Natural killer cell (primary cell): ENCODE results near the gene SDC4. TPM values are rescaled to one million over a fixed set of nuclear protein-coding genes. Genes with fewer than 3 reads are reported as not detected.

Experiments
- ATAC-seq, 3 donors: fragments of 150-1000 bp in 2 of 3; fragments of 200-7000 bp in 1 of 3; cut with Tn5 transposase; 1 replicate in 1 of 3; 2 replicates in 2 of 3; pipeline ENCODE4 v1.10.0; 2021; ENCODE audit warnings: mild to moderate bottlenecking in 2 of 3, moderate library complexity in 2 of 3
- DNase-seq, 2 donors: peaks; one replicate each; pipeline versions ENCODE4 v3.0.0 to v3.0.0-alpha.2; 2013 to 2021; ENCODE audit warnings: mixed read lengths in 1 of 2
- H3K27ac ChIP-seq: one replicate; pipeline ENCODE4 v1.5.1; 2013; ENCODE audit warnings: mild to moderate bottlenecking, low read length
- H3K27me3 ChIP-seq: one replicate; pipeline ENCODE4 v1.6.1; 2013; ENCODE audit warnings: low read length; ENCODE audit not compliant: control insufficient read depth, insufficient read depth
- H3K36me3 ChIP-seq: one replicate; pipeline ENCODE4 v1.6.1; 2013; ENCODE audit warnings: low read length; ENCODE audit not compliant: control insufficient read depth, insufficient read depth
- H3K4me1 ChIP-seq: one replicate; pipeline ENCODE4 v1.6.1; 2013; ENCODE audit warnings: low read length; ENCODE audit not compliant: control insufficient read depth, insufficient read depth
- H3K4me3 ChIP-seq: one replicate; pipeline ENCODE4 v1.5.1; 2013; ENCODE audit warnings: low read length
- H3K9me3 ChIP-seq: one replicate; pipeline ENCODE4 v1.6.1; 2013; ENCODE audit warnings: low read length; ENCODE audit not compliant: control insufficient read depth, insufficient read depth
- H3K27ac Mint-ChIP-seq, 2 donors: one replicate each; pipeline ENCODE4 v1.8.0; 2022; ENCODE audit warnings: mild to moderate bottlenecking in 2 of 2, mixed read lengths in 2 of 2, moderate library complexity in 1 of 2
- H3K27me3 Mint-ChIP-seq, 2 donors: one replicate each; pipeline ENCODE4 v1.8.0; 2022; ENCODE audit warnings: low read depth in 2 of 2, mixed read lengths in 2 of 2
- H3K36me3 Mint-ChIP-seq: one replicate; pipeline ENCODE4 v1.8.0; 2022; ENCODE audit warnings: mixed read lengths
- H3K4me1 Mint-ChIP-seq, 2 donors: one replicate each; pipeline ENCODE4 v1.8.0; 2022; ENCODE audit warnings: mixed read lengths in 2 of 2
- H3K4me3 Mint-ChIP-seq: one replicate; pipeline ENCODE4 v1.8.0; 2022; ENCODE audit warnings: mild to moderate bottlenecking, moderate library complexity, mixed read lengths
- H3K9me3 Mint-ChIP-seq, 2 donors: one replicate each; pipeline ENCODE4 v1.8.0; 2022; ENCODE audit warnings: mixed read lengths in 2 of 2
- WGBS: methylation state at CpG from one replicate; pipeline ENCODE4 v1.1.7; 2013; ENCODE audit warnings: missing lambda C conversion rate; ENCODE audit not compliant: insufficient coverage; 5-methylcytosine and 5-hydroxymethylcytosine counted together
- intact Hi-C: fragments of 100-400 bp; cut with micrococcal nuclease; formaldehyde crosslinking; loops from one replicate; pipeline ENCODE4 v1.14.2; 2022
- total RNA-seq, 4 donors: library from RNA; stranded (reverse); fragments of 120-200 nt in 1 of 4; gene quantifications; one replicate each; pipeline versions ENCODE4 v1.2.3 to v1.2.4, GENCODE V29; 2013 to 2022
- TF ChIP-seq, protein P1 (sequence below): fragments of 200-600 bp; IDR thresholded peaks from one replicate; pipeline ENCODE4 v1.8.0; 2022; ENCODE audit warnings: antibody characterized with exemption

SDC4 gene
- total RNA-seq, 3 donors from 2014 or later (not counting 1 experiment from before 2014, with no cell fraction given) = 0.45 to 1.8 (median 1.5) TPM

GRCh38 chr20:45359406-45360148, 11.4 kb upstream of the SDC4 start:
- Mint-ChIP-seq H3K36me3 (no peaks in the 10 kb centered on the region), H3K27ac (no peak overlapping the region), H3K4me1 (peaks cover 18 to 22% of the 10 kb centered on the region in 2 donors), H3K9me3 (no peaks in the 10 kb centered on the region), H3K4me3 (no peak overlapping the region), H3K27me3 (no peaks in the 10 kb centered on the region)
- WGBS = 90% methylated on average over 9 of the region's 9 CpGs
- no peak overlapping the region for H3K27ac ChIP-seq
- intact Hi-C loops = loop anchor here (10.0 kb wide), 1 partner anchor 65 kb away; no protein-coding TSS in a partner anchor
- H3K4me3 ChIP-seq = no peak overlapping the region
- H3K9me3 ChIP-seq = no peaks in the 10 kb centered on the region
- TF ChIP-seq, protein P1, sequence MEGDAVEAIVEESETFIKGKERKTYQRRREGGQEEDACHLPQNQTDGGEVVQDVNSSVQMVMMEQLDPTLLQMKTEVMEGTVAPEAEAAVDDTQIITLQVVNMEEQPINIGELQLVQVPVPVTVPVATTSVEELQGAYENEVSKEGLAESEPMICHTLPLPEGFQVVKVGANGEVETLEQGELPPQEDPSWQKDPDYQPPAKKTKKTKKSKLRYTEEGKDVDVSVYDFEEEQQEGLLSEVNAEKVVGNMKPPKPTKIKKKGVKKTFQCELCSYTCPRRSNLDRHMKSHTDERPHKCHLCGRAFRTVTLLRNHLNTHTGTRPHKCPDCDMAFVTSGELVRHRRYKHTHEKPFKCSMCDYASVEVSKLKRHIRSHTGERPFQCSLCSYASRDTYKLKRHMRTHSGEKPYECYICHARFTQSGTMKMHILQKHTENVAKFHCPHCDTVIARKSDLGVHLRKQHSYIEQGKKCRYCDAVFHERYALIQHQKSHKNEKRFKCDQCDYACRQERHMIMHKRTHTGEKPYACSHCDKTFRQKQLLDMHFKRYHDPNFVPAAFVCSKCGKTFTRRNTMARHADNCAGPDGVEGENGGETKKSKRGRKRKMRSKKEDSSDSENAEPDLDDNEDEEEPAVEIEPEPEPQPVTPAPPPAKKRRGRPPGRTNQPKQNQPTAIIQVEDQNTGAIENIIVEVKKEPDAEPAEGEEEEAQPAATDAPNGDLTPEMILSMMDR = no peak
- peaks cover 14% of the 10 kb centered on the region for H3K4me1 ChIP-seq
- DNase-seq (no peak), ATAC-seq (no peak)
- H3K36me3 ChIP-seq = no peaks in the 10 kb centered on the region
- no peaks in the 10 kb centered on the region for H3K27me3 ChIP-seq

- no peaks in the 10 kb centered on the region for H3K36me3 Mint-ChIP-seq
- H3K4me1 ChIP-seq = peaks cover 12% of the 10 kb centered on the region
- H3K4me3 ChIP-seq = no peak overlapping the region
- no peaks in the 10 kb centered on the region for H3K27me3 Mint-ChIP-seq
- no peak overlapping the region for H3K27ac ChIP-seq
- H3K36me3 ChIP-seq = no peaks in the 10 kb centered on the region
- no peaks in the 10 kb centered on the region for H3K9me3 ChIP-seq
- TF ChIP-seq, protein P1 = no peak
- 94% methylated on average over 7 of the region's 7 CpGs for WGBS
- H3K9me3 Mint-ChIP-seq = no peaks in the 10 kb centered on the region
- ATAC-seq (no peak), DNase-seq (no peak)
- H3K27ac Mint-ChIP-seq = no peak overlapping the region
- intact Hi-C loops = loop anchor here (10.0 kb wide), 1 partner anchor 64 kb away; no protein-coding TSS in a partner anchor
- peaks cover 16% of the 10 kb centered on the region in 2 donors for H3K4me1 Mint-ChIP-seq
- no peaks in the 10 kb centered on the region for H3K27me3 ChIP-seq
- H3K4me3 Mint-ChIP-seq = no peak overlapping the region
Observed at GRCh38 chr20:45359069-45359405, 10.8 kb upstream of the SDC4 start.

DNA sequence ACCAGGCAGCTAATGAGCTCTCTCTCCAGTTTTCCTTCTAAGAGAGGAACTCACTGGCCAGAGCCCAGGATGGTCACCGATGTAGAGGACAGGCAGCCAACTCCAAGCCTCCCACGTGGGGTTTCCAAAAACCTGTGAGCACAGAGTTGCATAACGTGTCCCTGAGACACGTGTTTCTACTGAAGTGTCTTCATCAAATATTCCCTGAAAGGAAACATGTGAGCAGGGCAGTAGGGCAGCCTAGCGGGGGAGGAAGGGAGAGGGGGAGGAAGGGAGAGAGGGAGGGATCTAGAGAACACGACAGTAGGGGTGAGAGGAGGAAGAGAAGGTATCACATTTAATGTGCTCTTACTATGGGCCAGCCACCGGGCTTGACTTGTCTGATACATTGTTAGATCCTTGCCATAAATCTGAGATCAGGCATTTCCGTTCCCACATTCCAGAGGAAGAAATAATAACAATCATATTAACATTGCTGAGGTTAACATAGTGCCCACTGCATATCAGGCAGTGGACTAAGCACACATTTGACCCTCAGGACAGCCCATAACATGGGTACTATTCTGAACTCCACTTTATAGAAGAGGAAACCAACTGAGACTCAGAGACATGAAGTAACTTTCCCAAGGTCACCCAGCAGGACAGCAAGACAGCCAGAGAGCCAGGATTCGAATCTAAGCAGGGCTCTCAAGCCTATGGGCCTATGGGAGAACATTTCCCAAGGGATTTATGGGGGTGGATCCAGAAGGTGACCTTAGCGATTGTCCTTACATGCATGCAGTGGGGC, 10.3 kb upstream of the SDC4 start:
- no peak overlapping the region for H3K4me3 ChIP-seq
- no peaks in the 10 kb centered on the region for H3K9me3 Mint-ChIP-seq
- WGBS = 54% methylated on average over 10 of the region's 10 CpGs
- no peak for ATAC-seq
- H3K27ac Mint-ChIP-seq = no peak overlapping the region
- H3K27me3 ChIP-seq = no peaks in the 10 kb centered on the region
- H3K4me1 ChIP-seq = peaks cover 6% of the 10 kb centered on the region
- intact Hi-C loops = loop anchor here (10.0 kb wide), 1 partner anchor 64 kb away; no protein-coding TSS in a partner anchor
- H3K27me3 Mint-ChIP-seq = no peaks in the 10 kb centered on the region
- H3K36me3 ChIP-seq = no peaks in the 10 kb centered on the region
- H3K27ac ChIP-seq = no peak overlapping the region
- H3K9me3 ChIP-seq = no peaks in the 10 kb centered on the region
- TF ChIP-seq, protein P1 = no peak
- no peaks in the 10 kb centered on the region for H3K36me3 Mint-ChIP-seq
- H3K4me3 Mint-ChIP-seq = no peak overlapping the region
- no peak for DNase-seq
- peaks cover 10 to 11% of the 10 kb centered on the region in 2 donors for H3K4me1 Mint-ChIP-seq
